Body of pancreas (tissue), 4 donors: ENCODE data around the gene PRR5L. TPM values are rescaled to one million over a fixed set of nuclear protein-coding genes. Genes with fewer than 3 reads are reported as not detected.

Experiments
- ATAC-seq: fragments of 150-250 bp; one replicate; pipeline ENCODE4 v1.9.1; 2016
- DNase-seq, 4 donors: peaks; one replicate each; pipeline ENCODE4 v3.0.0-alpha.2; 2019
- H3K27ac ChIP-seq, 4 donors: fragments of 200-600 bp; sonication (generic); 1 replicate in 3 of 4; 2 replicates in 1 of 4; pipeline versions ENCODE4 v1.5.1 to v1.6.1; 2016 to 2019; ENCODE audit warnings: mild to moderate bottlenecking in 1 of 4, mixed read lengths in 1 of 4, moderate library complexity in 1 of 4
- H3K27me3 ChIP-seq, 2 donors: fragments of 200-600 bp; sonication (generic); one replicate each; pipeline ENCODE4 v1.6.0; 2016; ENCODE audit warnings: mild to moderate bottlenecking in 1 of 2
- H3K36me3 ChIP-seq, 2 donors: fragments of 200-600 bp; sonication (generic); replicated peaks in 1 of 2; 2 replicates each; pipeline ENCODE4 v1.5.1; 2016; ENCODE audit warnings: low read depth in 2 of 2; ENCODE audit not compliant: insufficient read depth in 1 of 2
- H3K4me1 ChIP-seq: fragments of 200-600 bp; sonication (generic); one replicate; pipeline ENCODE4 v1.6.0; 2016
- H3K4me3 ChIP-seq, 2 donors: fragments of 200-600 bp; sonication (generic); 1 replicate in 1 of 2; 2 replicates in 1 of 2; pipeline ENCODE4 v1.5.1; 2016 to 2019
- H3K9me3 ChIP-seq, 3 donors: fragments of 200-600 bp; sonication (generic); 1 replicate in 2 of 3; 2 replicates in 1 of 3; pipeline ENCODE4 v1.5.1; 2016
- CTCF ChIP-seq, 7 experiments: fragments of 450-650 bp in 4 of 7; fragments of 200-600 bp in 3 of 7; sonication (generic) in 3 of 7; IDR thresholded peaks; one replicate each; pipeline ENCODE4 v1.5.1; 2016 to 2019; ENCODE audit warnings: antibody characterized with exemption in 7 of 7
- POLR2A ChIP-seq, 3 donors: fragments of 450-650 bp; IDR thresholded peaks; one replicate each; pipeline ENCODE4 v1.6.1; 2016; ENCODE audit warnings: antibody characterized with exemption in 3 of 3, mild to moderate bottlenecking in 2 of 3
- WGBS, 2 donors: methylation state at CpG; one replicate each; pipeline ENCODE4 v1.1.5; 2017; 5-methylcytosine and 5-hydroxymethylcytosine counted together
- intact Hi-C: fragments of 100-400 bp; cut with DNase I; formaldehyde crosslinking; loops from one replicate; pipeline ENCODE4 v1.15.1; 2023
- total RNA-seq, 2 donors: library from RNA; depleted of rRNA; stranded (reverse); fragments of >200 nt; gene quantifications; one replicate each; pipeline ENCODE4 v1.1.0, GENCODE V29; 2016

The PRR5L gene
- total RNA-seq, 2 donors from 2014 or later: 2.6 to 3.0 TPM

- DNase-seq: no peak
- TF ChIP-seq POLR2A (IDR thresholded peaks at IDR 0.05): no peak
- 86 to 92% methylated on average over 3 of the region's 3 CpGs for WGBS, 2 donors
- no peaks in the 10 kb centered on the region for H3K9me3 ChIP-seq
- H3K27ac ChIP-seq: no peak overlapping the region
- intact Hi-C loops: no loop called here
- H3K4me1 ChIP-seq: no peaks in the 10 kb centered on the region
- no peaks in the 10 kb centered on the region for H3K27me3 ChIP-seq
- H3K36me3 ChIP-seq: no peaks in the 10 kb centered on the region
- ATAC-seq: no peak
- H3K4me3 ChIP-seq: no peak overlapping the region
These were observed 98.8 kb downstream of the PRR5L start for GRCh38 chr11:36394926-36395325.

- no peaks in the 10 kb centered on the region for H3K9me3 ChIP-seq
- TF ChIP-seq POLR2A (IDR thresholded peaks at IDR 0.05) (no peak), CTCF (IDR thresholded peaks at IDR 0.05) (no peak)
- no peak overlapping the region for H3K27ac ChIP-seq
- H3K27me3 ChIP-seq: no peaks in the 10 kb centered on the region
- no peaks in the 10 kb centered on the region for H3K4me1 ChIP-seq
- H3K4me3 ChIP-seq: no peak overlapping the region
- 70% methylated on average over 11 of the region's 11 CpGs for WGBS, 2 donors
- ATAC-seq (no peak), DNase-seq (no peak)
- intact Hi-C loops: no loop called here
- H3K36me3 ChIP-seq: no peaks in the 10 kb centered on the region
These were observed 100.1 kb downstream of the PRR5L start for GRCh38 chr11:36395978-36396736.

GRCh38 chr11:36398231-36398953 is 102.3 kb downstream of the PRR5L start:
- TF ChIP-seq CTCF (IDR thresholded peaks at IDR 0.05) (no peak), POLR2A (IDR thresholded peaks at IDR 0.05) (no peak)
- H3K27ac ChIP-seq: no peak overlapping the region
- H3K27me3 ChIP-seq: no peaks in the 10 kb centered on the region
- ATAC-seq: no peak
- no peaks in the 10 kb centered on the region for H3K9me3 ChIP-seq
- no peak for DNase-seq
- no peaks in the 10 kb centered on the region for H3K4me1 ChIP-seq
- WGBS, 2 donors: 83 to 86% methylated on average over 21 of the region's 21 CpGs
- H3K4me3 ChIP-seq: no peak overlapping the region
- intact Hi-C loops: no loop called here
- H3K36me3 ChIP-seq: no peaks in the 10 kb centered on the region

GRCh38 chr11:36399236-36399635 is 103.1 kb downstream of the PRR5L start:
- ATAC-seq (no peak), DNase-seq (no peak)
- no peaks in the 10 kb centered on the region for H3K27me3 ChIP-seq
- 71 to 74% methylated on average over 4 of the region's 4 CpGs for WGBS, 2 donors
- intact Hi-C loops: no loop called here
- H3K4me3 ChIP-seq: no peak overlapping the region
- no peaks in the 10 kb centered on the region for H3K36me3 ChIP-seq
- no peak overlapping the region for H3K27ac ChIP-seq
- H3K4me1 ChIP-seq: no peaks in the 10 kb centered on the region
- TF ChIP-seq POLR2A (IDR thresholded peaks at IDR 0.05): no peak
- no peak for TF ChIP-seq CTCF (IDR thresholded peaks at IDR 0.05)
- no peaks in the 10 kb centered on the region for H3K9me3 ChIP-seq

DNA sequence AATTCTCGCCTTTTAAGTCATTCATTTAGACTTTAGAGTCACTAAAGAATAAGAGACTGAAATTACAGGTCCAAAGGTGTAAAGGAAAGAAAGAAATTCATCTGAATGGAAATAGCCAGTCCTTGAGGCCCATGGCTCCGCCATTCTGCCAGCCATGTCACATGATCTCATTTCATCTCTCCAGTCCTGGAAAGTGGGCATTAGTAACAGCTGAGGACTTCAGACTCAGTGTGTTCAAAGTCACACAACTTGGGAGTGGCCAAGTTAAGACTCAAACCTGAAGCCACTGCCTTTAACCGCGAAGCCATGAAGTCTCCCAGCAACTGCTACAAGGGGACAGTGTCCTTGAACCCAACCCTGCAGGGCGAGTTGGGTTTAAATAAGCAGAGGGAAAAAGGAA is 103.7 kb downstream of the PRR5L start:
- Histone ChIP-seq H3K9me3 (no peaks in the 10 kb centered on the region), H3K4me1 (no peaks in the 10 kb centered on the region), H3K27ac (no peak overlapping the region), H3K4me3 (no peak overlapping the region), H3K27me3 (no peaks in the 10 kb centered on the region), H3K36me3 (no peaks in the 10 kb centered on the region)
- intact Hi-C loops: no loop called here
- WGBS, 2 donors: 83 to 86% methylated on average over 5 of the region's 5 CpGs
- TF ChIP-seq CTCF (IDR thresholded peaks at IDR 0.05) (no peak), POLR2A (IDR thresholded peaks at IDR 0.05) (no peak)
- ATAC-seq (no peak), DNase-seq (no peak)
